ENCODE measurements around the gene C2orf68.

Gene C2orf68

DNA sequence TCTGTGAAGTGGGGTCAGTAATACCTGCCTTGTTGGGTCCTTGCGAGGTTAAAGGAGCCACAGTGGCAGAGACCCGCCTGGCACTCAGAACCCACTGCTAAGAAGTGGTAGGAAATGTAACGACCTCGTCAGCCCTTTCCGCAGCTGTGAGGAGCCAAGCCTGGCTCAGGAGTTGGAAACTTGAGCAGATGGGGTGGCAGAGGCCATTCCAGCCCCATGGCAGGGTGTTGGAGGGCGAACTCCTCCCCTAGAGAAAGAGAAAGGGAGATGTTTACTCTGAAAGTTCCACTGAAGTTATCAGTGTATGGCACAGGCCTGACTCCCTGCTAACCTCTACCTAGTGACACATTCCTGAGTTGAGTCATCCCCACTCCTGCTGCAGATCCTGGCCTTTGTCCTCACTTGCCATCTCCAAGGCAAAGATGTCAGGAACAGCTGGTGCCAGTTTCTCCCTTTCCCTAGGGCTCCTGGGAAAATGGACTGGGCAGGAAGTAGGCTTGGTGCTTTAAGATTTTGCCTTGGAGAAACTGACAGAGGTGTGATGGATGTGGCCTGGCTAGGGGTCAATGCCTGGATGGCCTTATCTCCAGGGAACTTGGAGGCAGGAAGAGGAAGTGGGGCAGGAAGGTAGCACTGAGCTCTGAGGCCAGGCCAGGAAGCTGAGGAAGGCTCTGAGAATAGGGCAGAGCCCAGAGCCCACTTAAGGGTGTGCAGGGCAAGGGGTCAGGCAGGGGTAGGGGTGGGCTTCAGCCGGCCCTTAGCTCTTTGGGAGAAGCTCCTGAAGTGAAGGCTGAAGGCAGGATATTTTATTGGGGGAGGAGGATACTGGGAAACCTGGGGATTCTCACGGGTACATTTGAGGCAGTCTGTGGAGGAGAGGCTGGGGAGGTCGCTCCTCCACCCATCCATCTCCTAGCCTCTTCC, 26.7 kb downstream of the C2orf68 start:
- TF ChIP-seq, protein P1, sequence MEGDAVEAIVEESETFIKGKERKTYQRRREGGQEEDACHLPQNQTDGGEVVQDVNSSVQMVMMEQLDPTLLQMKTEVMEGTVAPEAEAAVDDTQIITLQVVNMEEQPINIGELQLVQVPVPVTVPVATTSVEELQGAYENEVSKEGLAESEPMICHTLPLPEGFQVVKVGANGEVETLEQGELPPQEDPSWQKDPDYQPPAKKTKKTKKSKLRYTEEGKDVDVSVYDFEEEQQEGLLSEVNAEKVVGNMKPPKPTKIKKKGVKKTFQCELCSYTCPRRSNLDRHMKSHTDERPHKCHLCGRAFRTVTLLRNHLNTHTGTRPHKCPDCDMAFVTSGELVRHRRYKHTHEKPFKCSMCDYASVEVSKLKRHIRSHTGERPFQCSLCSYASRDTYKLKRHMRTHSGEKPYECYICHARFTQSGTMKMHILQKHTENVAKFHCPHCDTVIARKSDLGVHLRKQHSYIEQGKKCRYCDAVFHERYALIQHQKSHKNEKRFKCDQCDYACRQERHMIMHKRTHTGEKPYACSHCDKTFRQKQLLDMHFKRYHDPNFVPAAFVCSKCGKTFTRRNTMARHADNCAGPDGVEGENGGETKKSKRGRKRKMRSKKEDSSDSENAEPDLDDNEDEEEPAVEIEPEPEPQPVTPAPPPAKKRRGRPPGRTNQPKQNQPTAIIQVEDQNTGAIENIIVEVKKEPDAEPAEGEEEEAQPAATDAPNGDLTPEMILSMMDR (IDR thresholded peaks at IDR 0.05), result no peak

DNA sequence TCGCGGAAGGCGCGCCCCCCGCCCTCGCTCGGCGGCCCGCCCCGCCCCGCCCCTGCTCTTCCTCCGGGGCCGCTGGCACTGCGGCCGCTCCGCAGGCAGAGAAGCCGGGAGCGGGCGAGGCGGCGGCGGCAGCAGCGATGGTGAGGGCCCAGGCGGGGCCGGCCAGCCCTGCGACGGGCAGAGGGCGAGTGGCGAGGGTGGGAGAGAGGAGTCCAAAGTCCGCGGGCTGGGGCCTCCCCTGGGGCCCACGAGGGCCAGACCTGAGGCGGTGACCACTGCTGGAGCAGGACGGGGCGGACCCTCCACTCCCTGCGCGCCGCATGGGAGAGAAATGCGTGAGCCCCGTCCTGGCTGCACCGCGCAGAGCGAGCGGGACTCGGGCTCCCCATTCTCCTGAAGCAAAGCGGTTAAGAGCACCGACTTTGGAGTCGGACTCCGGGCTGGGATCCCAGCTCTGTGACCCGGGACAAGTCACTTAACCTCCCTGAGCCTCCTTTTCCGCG, 27.5 kb downstream of the C2orf68 start, which contains the start of gene VAMP5:
Gene VAMP5 (plus strand): TSS at position 78 of the 503 bp plus-strand sequence. CDS start 60 bp downstream, at position 138.
- TF ChIP-seq, protein P1 (IDR thresholded peaks at IDR 0.05), result no peak

DNA sequence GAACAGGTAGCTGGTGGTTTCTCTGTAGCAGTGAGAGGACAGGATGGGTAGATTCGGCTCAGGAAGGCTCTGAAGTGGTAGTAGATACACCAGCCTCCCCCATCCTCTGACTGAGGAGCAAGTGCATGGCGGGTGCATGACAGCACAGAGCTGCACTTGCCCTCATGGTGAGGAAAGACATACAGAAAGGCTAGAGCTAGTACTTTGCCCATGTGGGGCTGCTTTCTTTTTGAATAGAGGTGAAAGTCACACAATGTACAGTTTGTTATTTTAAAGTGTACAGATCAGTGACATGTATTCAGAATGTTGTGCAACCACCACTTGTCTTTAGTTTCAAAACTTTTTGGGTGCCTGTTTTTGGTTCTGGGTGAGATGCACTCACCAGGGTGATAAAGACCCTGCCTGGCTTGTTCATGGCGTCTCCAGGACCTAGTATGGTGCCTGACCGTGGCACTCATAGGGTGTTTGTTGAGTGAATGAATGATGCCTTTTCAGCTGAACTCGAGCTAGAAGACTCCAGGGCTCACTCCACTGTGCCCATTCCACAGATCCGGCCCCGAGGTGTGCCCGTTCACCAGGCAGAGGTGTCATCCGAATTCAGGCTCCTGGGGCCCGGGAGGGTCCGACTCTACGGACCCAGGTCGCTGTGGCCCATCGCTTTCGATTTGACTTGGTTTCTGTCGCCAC, 28.1 kb downstream of the C2orf68 start:
- TF ChIP-seq, protein P1 (IDR thresholded peaks at IDR 0.05), result no peak

DNA sequence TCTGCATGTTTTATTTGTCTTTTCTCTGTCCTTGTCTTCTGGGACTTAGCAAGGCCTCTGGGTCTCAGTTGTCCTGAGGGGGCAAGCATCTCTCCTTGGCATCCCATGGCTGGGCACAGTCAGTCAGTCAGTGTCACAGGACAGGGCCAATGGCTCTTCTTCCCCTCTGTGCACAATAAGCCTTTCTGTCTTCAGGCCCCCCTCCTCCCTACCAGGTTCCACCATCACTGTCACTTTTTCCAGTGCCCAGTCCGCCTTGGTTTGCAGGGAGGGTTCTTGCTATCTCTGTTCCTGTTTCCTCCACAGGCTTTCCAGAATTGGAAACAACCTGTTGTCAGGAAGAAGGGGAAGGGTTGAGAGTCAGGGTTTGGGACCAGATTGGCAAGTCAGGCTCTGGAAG, 29.4 kb downstream of the C2orf68 start:
- TF ChIP-seq, protein P1 (IDR thresholded peaks at IDR 0.05), result no peak

DNA sequence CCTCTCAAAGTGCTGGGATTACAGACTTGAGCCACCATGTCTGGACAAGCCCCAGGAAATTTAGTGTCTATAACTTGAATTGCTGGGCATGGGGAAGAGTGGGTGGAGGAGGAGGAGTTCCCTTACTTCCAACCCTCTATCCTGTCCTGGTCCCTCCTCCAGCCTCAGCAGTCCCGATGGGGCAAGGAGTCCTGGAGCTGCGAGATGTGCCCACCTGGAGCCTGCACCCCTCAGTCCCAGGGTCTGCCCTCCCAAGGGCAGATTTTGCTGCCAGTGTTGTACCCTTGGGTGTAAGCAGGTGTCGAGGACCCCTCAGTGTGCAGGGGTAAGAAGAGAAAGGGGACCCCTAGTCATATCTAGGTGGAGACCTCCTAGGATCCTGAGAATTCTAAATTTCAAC, 31.7 kb downstream of the C2orf68 start:
- TF ChIP-seq, protein P1 (IDR thresholded peaks at IDR 0.05), result no peak

DNA sequence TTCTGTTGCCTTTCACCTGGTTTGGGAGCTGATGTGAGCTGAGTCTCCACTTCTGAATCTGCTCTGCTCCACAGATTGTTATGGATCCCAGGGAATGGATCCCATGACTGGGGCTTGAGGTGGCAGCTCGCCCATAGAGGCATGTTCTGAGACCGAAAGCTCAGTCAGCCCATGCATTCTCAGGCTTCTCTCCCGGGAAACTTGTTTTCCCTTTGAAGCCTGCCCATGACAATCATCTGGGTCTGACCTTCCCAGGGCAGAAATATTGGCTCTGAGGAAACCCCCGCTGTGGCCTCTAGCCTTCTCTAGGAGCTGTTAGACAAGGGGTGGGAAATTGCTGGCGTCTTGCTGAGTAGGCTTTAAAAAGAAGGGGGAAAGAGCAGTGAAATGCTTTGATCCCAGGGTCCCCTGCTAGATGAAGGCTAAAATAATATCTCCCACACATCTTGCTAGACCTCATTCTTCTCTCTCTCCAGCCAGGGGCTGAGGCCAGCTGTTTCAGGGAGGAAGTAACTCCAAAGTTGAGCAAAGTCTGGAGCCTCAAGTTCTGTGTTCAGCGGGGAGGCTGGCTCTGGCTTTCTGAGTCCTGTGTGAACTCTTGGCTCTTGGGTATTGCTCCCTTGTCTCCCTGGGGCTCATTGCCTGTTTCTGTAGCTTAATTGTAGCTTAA, 32.5 kb downstream of the C2orf68 start:
- TF ChIP-seq, protein P1 (IDR thresholded peaks at IDR 0.05), result no peak

Measured in LNCAP (cell line).